K562 (cell line): ENCODE data around the gene PBX1. TPM values are rescaled to one million over a fixed set of nuclear protein-coding genes. Genes with fewer than 3 reads are reported as not detected.

Source experiments
- ATAC-seq: fragments of 200-7000 bp; cut with Tn5 transposase; 3 replicates; pipeline ENCODE4 v1.9.1; 2020; ENCODE audit warnings: moderate library complexity
- BruUV-seq: library from RNA; stranded (reverse); fragments of 400-500 nt; replicated peaks from 2 replicates; lab custom pipeline; 2021; lab: Mats Ljungman, UMichigan
- CTCF ChIA-PET: fragments of 300-600 bp; formaldehyde crosslinking; extraction: SDS; loops from one replicate; lab custom pipeline; 2021; ENCODE audit warnings: low intra/inter-chr PET ratio; lab: Yijun Ruan, JAX
- POLR2A ChIA-PET: fragments of 300-600, 350-650 bp; sonication (Branson Sonifier 250); formaldehyde crosslinking; extraction: SDS; loops from one replicate; lab custom pipeline; 2021; ENCODE audit warnings: antibody characterized with exemption, inconsistent platforms; lab: Yijun Ruan, JAX
- DNase-seq, 4 experiments: peaks; one replicate each; pipeline versions ENCODE4 v3.0.0 to v3.0.0-alpha.2; 2011 to 2018; ENCODE audit warnings: low spot score in 3 of 4, mixed read lengths in 3 of 4; ENCODE audit errors: extremely low read depth in 1 of 4
- FAIRE-seq: peaks from 2 replicates; lab custom pipeline; 2011; peaks lifted over from hg19 to GRCh38; lab: Jason Lieb, UNC
- H2AFZ ChIP-seq: 2 replicates; pipeline ENCODE4 v1.6.0; 2011; ENCODE audit warnings: low read depth, low read length, control low read depth, inconsistent platforms
- H3K27ac ChIP-seq: fragments of 200-600 bp; 3 replicates; pipeline ENCODE4 v1.8.0; 2011; ENCODE audit warnings: low read depth, mild to moderate bottlenecking, control low read depth, inconsistent platforms, low read length, moderate library complexity, mixed read lengths; ENCODE audit errors: extremely low read depth
- H3K27me3 ChIP-seq, 2 experiments: fragments of 300-600 bp in 1 of 2; 2 replicates in 1 of 2; 3 replicates in 1 of 2; pipeline versions ENCODE4 v1.6.0 to v1.8.0; 2011; ENCODE audit warnings: inconsistent platforms in 2 of 2, low read length in 2 of 2, mild to moderate bottlenecking in 1 of 2, mixed read lengths in 1 of 2, moderate library complexity in 1 of 2; ENCODE audit not compliant: control insufficient read depth in 2 of 2, insufficient read depth in 2 of 2
- H3K36me3 ChIP-seq: fragments of 300-600 bp; 3 replicates; pipeline ENCODE4 v1.8.0; 2011; ENCODE audit warnings: mild to moderate bottlenecking, low read length, inconsistent platforms; ENCODE audit not compliant: control insufficient read depth, insufficient read depth
- H3K4me1 ChIP-seq, 2 experiments: fragments of 200-600 bp in 1 of 2; replicated peaks in 1 of 2; 2 replicates in 1 of 2; 3 replicates in 1 of 2; pipeline versions ENCODE4 v1.5.1 to v1.8.0; 2011; ENCODE audit warnings: inconsistent platforms in 2 of 2, low read length in 2 of 2, mild to moderate bottlenecking in 1 of 2, mixed read lengths in 1 of 2, moderate library complexity in 1 of 2; ENCODE audit not compliant: control insufficient read depth in 2 of 2, insufficient read depth in 2 of 2
- H3K4me2 ChIP-seq: 2 replicates; pipeline ENCODE4 v1.6.1; 2011; ENCODE audit warnings: low read length, control low read depth, inconsistent platforms, mixed read lengths; ENCODE audit not compliant: insufficient read depth
- H3K4me3 ChIP-seq: fragments of 200-600 bp; sonication (generic), shearing (Covaris generic); 2 replicates; pipeline ENCODE4 v1.5.1; 2016; ENCODE audit warnings: control low read depth, inconsistent platforms
- H3K79me2 ChIP-seq: fragments of 200-600 bp; 3 replicates; pipeline ENCODE4 v1.8.0; 2011; ENCODE audit warnings: low read length, inconsistent platforms; ENCODE audit not compliant: control insufficient read depth, insufficient read depth
- H3K9ac ChIP-seq, 2 experiments: 2 replicates each; pipeline versions ENCODE4 v1.6.0 to v1.6.1; 2011; ENCODE audit warnings: low read depth in 2 of 2, low read length in 2 of 2, control low read depth in 1 of 2, inconsistent platforms in 1 of 2, mild to moderate bottlenecking in 1 of 2, mixed read lengths in 1 of 2; ENCODE audit not compliant: insufficient read depth in 1 of 2
- H3K9me1 ChIP-seq: one replicate; pipeline ENCODE4 v1.6.0; 2011; ENCODE audit warnings: inconsistent platforms, mild to moderate bottlenecking, low read length, moderate library complexity; ENCODE audit not compliant: control insufficient read depth, insufficient read depth
- H3K9me3 ChIP-seq: replicated peaks from 2 replicates; pipeline ENCODE4 v1.5.1; 2011; ENCODE audit warnings: low read depth, low read length, inconsistent platforms; ENCODE audit not compliant: control insufficient read depth, insufficient read depth
- H4K20me1 ChIP-seq: replicated peaks from 2 replicates; pipeline ENCODE4 v1.6.1; 2011; ENCODE audit warnings: low read length, inconsistent platforms, mixed read lengths; ENCODE audit not compliant: control insufficient read depth, insufficient read depth
- CREM ChIP-seq: IDR thresholded peaks from 2 replicates; pipeline ENCODE4 v1.6.1; 2014; ENCODE audit warnings: antibody characterized with exemption, low read depth
- HINFP ChIP-seq: fragments of 450-650 bp; conservative IDR thresholded peaks from 2 replicates; pipeline ENCODE4 v1.6.1; 2016; ENCODE audit warnings: missing genetic modification characterization, low read depth, mild to moderate bottlenecking, control low read depth, missing compliant biosample characterization
- LCOR ChIP-seq: sonication (generic); formaldehyde crosslinking; IDR thresholded peaks from 2 replicates; pipeline ENCODE4 v1.8.0; 2022; ENCODE audit warnings: mild to moderate bottlenecking, missing genetic modification reagents
- NR2C1 ChIP-seq, 2 experiments: fragments of 450-650 bp; IDR thresholded peaks; 2 replicates each; pipeline ENCODE4 v1.6.1; 2017; ENCODE audit warnings: mild to moderate bottlenecking in 2 of 2, antibody characterized with exemption in 1 of 2, inconsistent platforms in 1 of 2, missing compliant biosample characterization in 1 of 2, missing genetic modification characterization in 1 of 2
- PRMT5 ChIP-seq: sonication (generic); formaldehyde crosslinking; IDR thresholded peaks from 2 replicates; pipeline ENCODE4 v1.5.0; 2020; ENCODE audit warnings: missing genetic modification reagents
- SNIP1 ChIP-seq: fragments of 450-650 bp; IDR thresholded peaks from 2 replicates; pipeline ENCODE4 v1.7.1; 2017; ENCODE audit warnings: low read depth, mild to moderate bottlenecking
- TEAD2 ChIP-seq: fragments of 450-650 bp; IDR thresholded peaks from 2 replicates; pipeline ENCODE4 v1.6.1; 2016; ENCODE audit warnings: missing genetic modification characterization, control low read depth, missing compliant biosample characterization
- ZNF778 ChIP-seq: fragments of 450-650 bp; formaldehyde crosslinking; IDR thresholded peaks from 2 replicates; pipeline ENCODE4 v1.4.0; 2020; ENCODE audit warnings: mild to moderate bottlenecking, moderate library complexity
- WGBS: fragments of 100-300 bp; shearing (Covaris generic); methylation state at CpG from one replicate; pipeline ENCODE4 v1.1.6; 2016; ENCODE audit warnings: low coverage, mixed read lengths; ENCODE audit not compliant: insufficient coverage; ENCODE audit errors: missing lambda C conversion rate; 5-methylcytosine and 5-hydroxymethylcytosine counted together
- in situ Hi-C: fragments of 300-500 bp; cut with MboI; formaldehyde crosslinking; loops from 4 replicates; pipeline ENCODE4 v1.15.0; 2018; ENCODE audit warnings: inconsistent platforms, mixed read lengths
- intact Hi-C: fragments of 100-400 bp; cut with micrococcal nuclease; formaldehyde crosslinking; loops from 2 replicates; pipeline ENCODE4 v1.14.2; 2022
- polyA plus RNA-seq, 8 experiments: library from polyadenylated mRNA; depleted of rRNA in 4 of 8; stranded (reverse) in 5 of 8; unstranded in 3 of 8; fragments of >200 nt; fragmentation: Nextera tagmentation in 2 of 8; fragmentation: Illumina TruSeq in 1 of 8; extraction: Ambion mirVana in 2 of 8; extraction: Trizol in 1 of 8; gene quantifications; 2 replicates each; pipeline versions ENCODE4 v1.2.1 to v1.2.3, GENCODE V29; 2011 to 2014; ENCODE audit warnings: inconsistent platforms in 1 of 8, missing spikeins in 1 of 8
- total RNA-seq, 7 experiments: library from RNA; depleted of rRNA in 6 of 7; stranded (reverse); fragments of >200 nt in 6 of 7; fragmentation: Illumina TruSeq in 2 of 7; extraction: Trizol in 2 of 7; gene quantifications; 2 replicates each; pipeline versions ENCODE4 v1.2.1 to v1.2.3, GENCODE V29; 2011 to 2021; ENCODE audit warnings: low replicate concordance in 1 of 7

PBX1 gene
- total and polyA plus RNA-seq, 9 of the 15 experiments (the other 6 are each of a cell fraction or from before 2014, with no cell fraction given) = 0.03 to 0.62 (median 0.17) TPM

GRCh38 chr1:164596172-164596571 is 37.2 kb downstream of the PBX1 start (continued):
- TF ChIP-seq HINFP (no peak), SNIP1 (no peak)
- TF ChIP-seq, all 486 proteins: peak for 0

GRCh38 chr1:164598719-164599118 is 39.7 kb downstream of the PBX1 start:
- FAIRE-seq = no peak
- Histone ChIP-seq H3K27me3 (peaks cover 3 to 15% of the 10 kb centered on the region in 2 experiments; a peak in 3 of 5 replicates), H3K27ac (no peak overlapping the region), H3K36me3 (no peaks in the 10 kb centered on the region), H3K4me2 (no peak overlapping the region), H3K4me1 (no peaks in the 10 kb centered on the region)
- DNase-seq = no peak
- no peak for ATAC-seq
- no peak for TF ChIP-seq ZNF778
- TF ChIP-seq TEAD2 (tag) = no peak
- no peak for TF ChIP-seq NR2C1 (IDR thresholded peaks at IDR 0.05)
- TF ChIP-seq NR2C1 (tag; IDR thresholded peaks at IDR 0.05) = no peak
- no peak for TF ChIP-seq LCOR
- TF ChIP-seq PRMT5 = no peak
- TF ChIP-seq CREM = no peak
- TF ChIP-seq, all 486 proteins: peak for 0
- Histone ChIP-seq H3K9me3 (no peaks in the 10 kb centered on the region), H2AFZ (no peak overlapping the region), H3K9me1 (no peaks in the 10 kb centered on the region), H3K79me2 (no peaks in the 10 kb centered on the region), H3K9ac (no peak overlapping the region), H4K20me1 (no peaks in the 10 kb centered on the region), H3K4me3 (no peak overlapping the region)
- 1% methylated on average over 6 of the region's 6 CpGs for WGBS
- ChIA-PET CTCF (no interaction called here), POLR2A (interaction anchor here (0.6 kb wide), 1 partner anchor 321 kb away, joined by 3 read pairs; no protein-coding TSS in a partner anchor)
- no TSS peak for BruUV-seq
- in situ Hi-C loops = no loop called here
- intact Hi-C loops = no loop called here
